HCT116 (cell line): ENCODE data around the gene U2AF1L4. TPM values are rescaled to one million over a fixed set of nuclear protein-coding genes. Genes with fewer than 3 reads are reported as not detected.
A peak's percentile ranks its signal among the peaks of the same experiment; 100 is the strongest.

Experiments used
- ATAC-seq: fragments of 200-7000 bp; cut with Tn5 transposase; 2 replicates; pipeline ENCODE4 v1.9.1; 2020; ENCODE audit warnings: mild to moderate bottlenecking, moderate library complexity
- BruUV-seq: library from RNA; stranded (reverse); fragments of 400-500 nt; replicated peaks from 2 replicates; lab custom pipeline; 2021; lab: Mats Ljungman, UMichigan
- CTCF ChIA-PET: fragments of 300-600 bp; sonication (Branson Sonifier 250); formaldehyde crosslinking; loops from one replicate; lab custom pipeline; 2021; ENCODE audit warnings: antibody characterized with exemption; lab: Charles Lee
- POLR2A ChIA-PET: fragments of 300-600, 350-600 bp; sonication (Branson Sonifier 250); formaldehyde crosslinking; loops from one replicate; lab custom pipeline; 2021; ENCODE audit warnings: antibody characterized with exemption; lab: Charles Lee
- RAD21 ChIA-PET, 2 experiments: fragments of 300-600 bp; sonication (Branson Sonifier 250); formaldehyde crosslinking; loops; one replicate each; lab custom pipeline; 2023; ENCODE audit warnings: low total read pairs in 2 of 2; ENCODE audit not compliant: uncharacterized antibody in 2 of 2, unreplicated experiment in 2 of 2, low non-redundant PET in 1 of 2; lab: Charles Lee
- DNase-seq: peaks from one replicate; pipeline ENCODE4 v3.0.0-alpha.2; 2010; ENCODE audit warnings: low read depth, low spot score
- H2AFZ ChIP-seq: fragments of 200-600 bp; shearing (Covaris generic), sonication (generic); 2 replicates; pipeline ENCODE4 v1.6.1; 2017; ENCODE audit warnings: low read depth, mixed run types, mixed read lengths, antibody characterized with exemption, low read length; ENCODE audit not compliant: poor library complexity, severe bottlenecking
- H3K27ac ChIP-seq: 2 replicates; pipeline ENCODE4 v1.5.1; 2012; ENCODE audit warnings: low read depth, low read length
- H3K27me3 ChIP-seq: fragments of 200-600 bp; sonication (generic); 2 replicates; pipeline ENCODE4 v1.6.1; 2016; ENCODE audit warnings: mixed run types, low read length, mixed read lengths; ENCODE audit not compliant: insufficient read depth
- H3K36me3 ChIP-seq, 2 experiments: fragments of 200-500 bp in 1 of 2; fragments of 200-600 bp in 1 of 2; sonication (Bioruptor generic) in 1 of 2; sonication (generic) in 1 of 2; 2 replicates each; pipeline versions ENCODE4 v1.5.1 to v1.6.1; 2014 to 2016; ENCODE audit warnings: low read length in 2 of 2, inconsistent platforms in 1 of 2, mixed read lengths in 1 of 2, mixed run types in 1 of 2; ENCODE audit not compliant: insufficient read depth in 2 of 2, control insufficient read depth in 1 of 2
- H3K4me1 ChIP-seq, 2 experiments: fragments of 200-600 bp in 1 of 2; sonication (generic) in 1 of 2; 2 replicates each; pipeline versions ENCODE4 v1.5.1 to v1.6.1; 2012 to 2017; ENCODE audit warnings: low read length in 2 of 2, inconsistent platforms in 1 of 2, mild to moderate bottlenecking in 1 of 2, mixed read lengths in 1 of 2, mixed run types in 1 of 2, moderate library complexity in 1 of 2; ENCODE audit not compliant: insufficient read depth in 2 of 2, control insufficient read depth in 1 of 2
- H3K4me2 ChIP-seq: fragments of 200-600 bp; sonication (generic); 2 replicates; pipeline ENCODE4 v1.6.1; 2017; ENCODE audit warnings: mixed run types, low read length, mixed read lengths
- H3K4me3 ChIP-seq, 2 experiments: fragments of 200-600 bp in 1 of 2; sonication (generic) in 1 of 2; replicated peaks in 1 of 2; 2 replicates each; pipeline ENCODE4 v1.5.1; 2011 to 2016; ENCODE audit warnings: low read length in 2 of 2, control low read depth in 1 of 2, low read depth in 1 of 2, mild to moderate bottlenecking in 1 of 2, mixed read lengths in 1 of 2, mixed run types in 1 of 2
- H3K79me2 ChIP-seq: fragments of 200-600 bp; sonication (generic); 2 replicates; pipeline ENCODE4 v1.6.1; 2017; ENCODE audit warnings: mild to moderate bottlenecking, mixed run types, low read length, moderate library complexity, mixed read lengths; ENCODE audit not compliant: insufficient read depth
- H3K9ac ChIP-seq: fragments of 200-600 bp; sonication (generic); 2 replicates; pipeline ENCODE4 v1.6.1; 2016; ENCODE audit warnings: low read length, mixed read lengths
- H3K9me2 ChIP-seq: fragments of 200-600 bp; sonication (generic), shearing (Covaris generic); 2 replicates; pipeline ENCODE4 v1.6.1; 2017; ENCODE audit warnings: mixed run types, mild to moderate bottlenecking, moderate library complexity; ENCODE audit not compliant: insufficient read depth
- H3K9me3 ChIP-seq, 2 experiments: fragments of 200-500 bp in 1 of 2; fragments of 200-600 bp in 1 of 2; sonication (Bioruptor generic) in 1 of 2; sonication (generic) in 1 of 2; 2 replicates each; pipeline ENCODE4 v1.6.1; 2014 to 2017; ENCODE audit warnings: low read length in 2 of 2, mixed read lengths in 2 of 2, inconsistent platforms in 1 of 2, low read depth in 1 of 2, mild to moderate bottlenecking in 1 of 2, mixed run types in 1 of 2, moderate library complexity in 1 of 2; ENCODE audit not compliant: control insufficient read depth in 1 of 2, insufficient read depth in 1 of 2
- H4K20me1 ChIP-seq: fragments of 200-600 bp; sonication (generic), shearing (Covaris generic); 2 replicates; pipeline ENCODE4 v1.6.1; 2017; ENCODE audit warnings: mixed run types, mild to moderate bottlenecking, moderate library complexity; ENCODE audit not compliant: insufficient read depth
- ATF3 ChIP-seq: IDR thresholded peaks from 2 replicates; pipeline ENCODE4 v1.6.1; 2012
- ELF1 ChIP-seq: IDR thresholded peaks from 2 replicates; pipeline ENCODE4 v1.6.1; 2012; ENCODE audit warnings: low read depth, borderline replicate concordance
- MAX ChIP-seq: IDR thresholded peaks from 2 replicates; pipeline ENCODE4 v1.6.1; 2012
- POLR2A ChIP-seq: IDR thresholded peaks from 2 replicates; pipeline ENCODE4 v1.7.0; 2011; ENCODE audit warnings: borderline replicate concordance; ENCODE audit not compliant: insufficient read depth, insufficient read length; ENCODE audit errors: extremely low read depth
- REST ChIP-seq: IDR thresholded peaks from 2 replicates; pipeline ENCODE4 v1.6.1; 2012; ENCODE audit warnings: low read depth
- SIN3A ChIP-seq: IDR thresholded peaks from 2 replicates; pipeline ENCODE4 v1.6.1; 2012; ENCODE audit warnings: low read depth
- SP1 ChIP-seq: IDR thresholded peaks from 2 replicates; pipeline ENCODE4 v1.6.1; 2012; ENCODE audit warnings: low read depth
- SRF ChIP-seq: IDR thresholded peaks from 2 replicates; pipeline ENCODE4 v1.6.1; 2012; ENCODE audit warnings: low read depth
- YY1 ChIP-seq: IDR thresholded peaks from 2 replicates; pipeline ENCODE4 v1.6.1; 2011; ENCODE audit warnings: low read length, low read depth, moderate library complexity, mild to moderate bottlenecking; ENCODE audit not compliant: insufficient replicate concordance; ENCODE audit errors: extremely low read depth
- ZBTB33 ChIP-seq: IDR thresholded peaks from 2 replicates; pipeline ENCODE4 v1.6.1; 2011; ENCODE audit warnings: mild to moderate bottlenecking, low read length, moderate library complexity; ENCODE audit not compliant: insufficient replicate concordance; ENCODE audit errors: extremely low read depth
- ZFX ChIP-seq: fragments of 450-650 bp; IDR thresholded peaks from 2 replicates; pipeline ENCODE4 v1.6.1; 2017
- intact Hi-C: fragments of 100-400 bp; cut with micrococcal nuclease; formaldehyde crosslinking; loops from 2 replicates; pipeline ENCODE4 v1.10.0; 2022
- total RNA-seq: library from RNA; stranded (reverse); gene quantifications from one replicate; pipeline ENCODE4 v1.2.1, GENCODE V29; 2021; ENCODE audit not compliant: unreplicated experiment

The U2AF1L4 gene
- total RNA-seq, 1 experiment from 2014 or later: 15.6 TPM

GRCh38 chr19:35727956-35728706 is 17.1 kb downstream of the U2AF1L4 start:
- Histone ChIP-seq H3K4me3 (no peak overlapping the region), H3K36me3 (peaks cover 60 to 73% of the 10 kb centered on the region in 2 experiments), H4K20me1 (no peaks in the 10 kb centered on the region), H3K9me2 (no peaks in the 10 kb centered on the region), H3K27me3 (no peaks in the 10 kb centered on the region), H3K4me2 (no peak overlapping the region), H3K9ac (no peak overlapping the region), H3K27ac (no peak overlapping the region), H2AFZ (no peak overlapping the region), H3K9me3 (no peaks in the 10 kb centered on the region), H3K4me1 (no peaks in the 10 kb centered on the region), H3K79me2 (no peaks in the 10 kb centered on the region)
- intact Hi-C loops: no loop called here
- ChIA-PET CTCF (no interaction called here), RAD21 (no interaction called here), POLR2A (interaction anchor here (1.1 kb wide), 1 partner anchor 13 kb away, joined by 3 read pairs; no protein-coding TSS in a partner anchor)
- DNase-seq (no peak), ATAC-seq (no peak)
- no TSS peak for BruUV-seq
- TF ChIP-seq SP1 (no peak), YY1 (no peak)

GRCh38 chr19:35727053-35727955 is 17.9 kb downstream of the U2AF1L4 start:
- no peak overlapping the region for H3K27ac ChIP-seq
- H3K4me3 ChIP-seq: no peak overlapping the region
- ChIA-PET RAD21 (no interaction called here), POLR2A (interaction anchor here (1.1 kb wide), 1 partner anchor 14 kb away, joined by 3 read pairs; no protein-coding TSS in a partner anchor), CTCF (no interaction called here)
- no peaks in the 10 kb centered on the region for H3K27me3 ChIP-seq
- peaks cover 68 to 79% of the 10 kb centered on the region in 2 experiments for H3K36me3 ChIP-seq
- ATAC-seq (0 out of 2 replicates have a peak, but pooled peaks have one; percentile 12), DNase-seq (no peak)
- no peaks in the 10 kb centered on the region for H4K20me1 ChIP-seq
- H3K79me2 ChIP-seq: no peaks in the 10 kb centered on the region; the same call in 1 of the 2 replicates
- intact Hi-C loops: no loop called here
- H3K4me2 ChIP-seq: no peak overlapping the region
- no TSS peak for BruUV-seq
- no peak overlapping the region for H2AFZ ChIP-seq
- no peaks in the 10 kb centered on the region for H3K9me2 ChIP-seq
- no peaks in the 10 kb centered on the region for H3K9me3 ChIP-seq
- no peak overlapping the region for H3K9ac ChIP-seq
- H3K4me1 ChIP-seq: no peaks in the 10 kb centered on the region
- no peak for TF ChIP-seq SIN3A
- no peak for TF ChIP-seq ELF1
- no peak for TF ChIP-seq POLR2A
- no peak for TF ChIP-seq SRF
- TF ChIP-seq ZFX: no peak
- no peak for TF ChIP-seq ZBTB33
- TF ChIP-seq SP1: no peak
- TF ChIP-seq ATF3: no peak
- no peak for TF ChIP-seq MAX
- TF ChIP-seq REST: no peak
